Suppressor macrophage treated with lipopolysaccharide for 4 hours (primary cell): ENCODE data around the gene SAMD10.
"Not testable (repeated sequence)": the region's sequence is repeated elsewhere in the genome, so short reads cannot be mapped to it uniquely, and the experiment has no call there.

Experiments used
- DNase-seq: peaks from one replicate; pipeline ENCODE4 v3.0.0-alpha.2; 2020

SAMD10 gene

GRCh38 chr20:64000906-64001305, 21.5 kb upstream of the SAMD10 start:
- no peak for DNase-seq

- no peak for DNase-seq
Measured at GRCh38 chr20:63982937-63983336, 3.5 kb upstream of the SAMD10 start.

DNA sequence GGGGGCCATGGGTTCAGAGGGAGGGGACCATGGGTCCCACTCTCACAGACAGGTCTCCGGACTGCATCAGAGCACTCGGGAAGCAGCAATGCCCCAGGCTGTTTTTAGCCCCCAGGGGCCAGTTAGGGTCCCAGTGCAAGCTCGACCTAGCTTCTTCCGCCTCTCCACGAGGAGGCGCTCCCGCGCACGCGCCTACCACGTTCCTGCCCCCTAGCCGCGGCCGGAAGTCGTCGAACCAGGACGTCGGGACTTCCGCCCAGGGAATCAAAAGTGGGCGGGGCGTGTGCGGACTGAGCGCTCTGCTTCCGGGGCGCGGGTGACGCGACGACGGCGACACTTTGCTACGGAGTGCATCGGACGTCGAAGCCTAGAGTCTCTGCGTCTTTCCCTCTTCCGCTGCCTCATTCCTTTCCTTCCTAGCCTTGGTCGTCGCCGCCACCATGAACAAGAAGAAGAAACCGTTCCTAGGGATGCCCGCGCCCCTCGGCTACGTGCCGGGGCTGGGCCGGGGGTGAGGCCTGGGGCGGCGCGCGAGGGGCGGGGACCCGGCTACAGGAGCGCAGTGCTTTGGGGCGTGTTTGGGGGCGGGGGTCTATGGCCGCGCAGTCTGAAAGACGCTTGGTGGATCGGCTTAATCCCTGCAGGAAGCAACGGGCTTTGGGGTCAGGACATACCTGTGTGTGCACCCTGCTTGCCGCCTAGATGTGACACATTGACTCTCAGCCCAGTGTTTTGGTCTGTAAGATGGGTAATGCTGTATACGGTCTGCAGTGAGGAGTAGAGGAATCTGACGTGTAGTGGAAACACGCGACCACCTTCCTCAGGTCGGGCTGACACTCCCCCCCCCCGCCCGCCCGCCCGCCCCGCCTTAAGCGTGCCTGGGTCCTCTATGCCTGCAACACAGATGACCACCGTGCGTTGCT, 1.6 kb upstream of the SAMD10 start, which contains the start of gene PRPF6:
PRPF6 (plus strand) TSS at position 327 of the 923 bp plus-strand sequence; CDS start at position 441, 114 bp downstream.
- peak; percentile 99 for DNase-seq

DNA sequence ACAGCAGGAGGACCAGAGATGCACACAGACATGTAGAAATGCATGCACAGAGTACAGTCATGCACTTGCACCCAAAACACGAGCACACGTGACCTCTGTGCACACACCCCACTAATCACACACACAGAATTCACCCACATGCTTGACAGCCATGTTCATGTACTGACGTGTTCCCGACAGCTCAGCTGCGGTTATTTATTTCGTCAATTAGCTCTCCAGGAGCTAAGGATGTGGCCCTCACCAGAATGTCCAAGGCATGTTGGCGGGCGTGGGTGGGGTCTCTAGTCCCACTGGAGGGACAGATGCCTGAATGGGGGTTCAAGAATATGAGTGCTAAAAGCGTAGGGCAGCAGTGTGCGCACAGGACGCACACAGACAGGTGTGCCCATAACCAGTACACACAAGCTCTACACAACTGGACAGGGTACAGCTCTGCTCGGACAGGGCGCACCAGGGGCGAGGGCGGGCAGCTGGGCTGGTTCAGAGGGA, 919 bp upstream of the SAMD10 start:
- DNase-seq = peak; percentile 33

DNA sequence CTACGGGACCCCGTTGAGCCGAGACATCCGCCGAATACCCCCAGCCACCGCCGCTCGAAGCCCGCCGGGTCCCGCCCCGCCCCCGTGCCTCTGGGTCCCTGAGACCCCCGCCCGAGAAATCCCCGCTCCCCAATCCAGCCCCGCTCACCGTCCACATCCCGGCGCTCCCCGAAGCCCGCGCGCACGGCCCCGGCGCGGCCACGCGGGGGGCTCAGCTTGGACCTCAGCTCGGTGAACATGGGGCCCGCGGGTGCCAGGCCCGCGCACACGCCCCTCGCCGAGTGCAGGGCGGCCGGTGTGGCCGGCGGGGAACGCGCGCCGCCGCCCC, 249 bp downstream of the SAMD10 start:
- no peak for DNase-seq

DNA sequence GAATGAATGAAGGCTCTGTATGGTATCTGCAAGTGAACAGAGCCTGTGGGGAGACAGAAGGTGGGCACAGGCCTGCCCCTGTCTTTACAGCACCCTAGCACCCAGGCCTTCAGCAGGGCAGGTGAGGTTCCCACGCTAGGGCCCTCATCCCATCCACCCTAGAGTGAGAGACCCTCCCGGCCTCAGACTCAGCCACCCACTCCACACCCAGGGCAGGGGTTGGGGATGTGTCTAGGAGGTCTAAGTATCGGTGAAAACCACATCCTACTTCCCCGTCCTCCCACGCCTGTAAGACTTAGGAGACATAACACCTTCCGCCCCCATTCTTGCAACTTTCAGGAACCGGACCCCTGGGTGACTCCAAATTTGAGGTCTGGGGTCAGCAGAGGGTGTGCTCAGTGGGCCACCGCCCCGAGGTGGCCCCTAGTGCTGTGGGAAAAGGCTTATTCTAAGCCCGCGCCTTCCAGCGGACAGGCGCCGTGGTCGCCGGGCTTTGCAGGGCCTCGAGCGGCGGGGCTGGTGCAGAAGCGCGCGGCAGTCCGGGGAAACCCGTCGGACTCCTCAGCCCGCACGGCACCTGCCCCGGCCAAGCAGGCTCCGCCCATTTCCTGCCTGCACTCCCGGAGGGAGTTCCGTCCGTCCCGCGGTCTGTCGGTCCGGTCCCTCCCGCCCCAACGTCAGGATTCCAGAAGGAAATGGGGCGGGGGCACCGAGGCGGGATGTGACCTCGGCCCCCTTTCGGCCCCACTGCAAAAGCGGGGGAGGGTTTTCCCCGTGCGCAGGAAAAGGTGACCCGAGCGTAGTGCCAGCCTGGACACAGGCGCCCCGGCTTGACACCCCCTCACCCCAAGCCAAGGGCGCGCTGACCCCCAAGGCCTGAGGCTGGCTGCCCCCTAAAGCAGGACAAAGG, 868 bp downstream of the SAMD10 start:
- peak; percentile 33 for DNase-seq

GRCh38 chr20:63977739-63978276, 1.6 kb downstream of the SAMD10 start:
- peak; percentile 55 for DNase-seq

DNA sequence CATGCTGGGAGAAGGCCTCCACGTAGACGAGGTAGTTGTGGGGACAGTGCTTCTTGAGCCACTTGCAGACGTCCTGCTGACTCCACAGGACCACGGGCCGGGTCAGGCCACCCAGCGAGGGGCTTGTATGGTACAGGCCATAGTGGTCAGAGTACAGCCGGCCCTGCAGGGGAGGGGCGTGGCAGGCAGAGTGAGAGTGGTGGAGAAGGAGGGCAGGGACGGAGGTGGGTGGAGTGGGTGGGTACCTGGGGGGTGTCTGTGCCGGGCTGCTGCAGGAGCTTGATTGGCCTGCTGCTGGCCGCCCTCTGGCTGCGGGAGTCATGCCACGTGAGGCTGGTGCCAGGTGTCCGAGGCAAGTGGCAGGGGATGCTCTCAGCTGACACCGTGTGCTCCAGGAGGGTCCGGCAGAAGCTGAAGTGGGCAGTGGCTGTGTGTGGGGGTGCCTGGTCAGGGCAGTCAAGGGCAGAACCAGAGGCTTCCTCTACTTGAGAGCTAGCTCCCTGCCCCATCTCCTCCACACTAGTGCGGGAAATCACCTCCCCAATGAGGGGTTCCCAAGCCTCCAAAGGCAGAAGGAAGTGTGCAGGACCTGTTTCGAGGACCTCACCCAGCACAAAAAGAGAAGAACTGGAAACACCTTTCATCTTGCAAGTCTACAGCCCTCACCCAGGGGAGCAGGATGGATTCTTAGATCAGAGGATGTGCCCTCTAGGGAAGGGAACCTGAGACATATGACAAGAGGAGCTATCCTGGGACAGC, 2.3 kb downstream of the SAMD10 start:
- no peak for DNase-seq

DNA sequence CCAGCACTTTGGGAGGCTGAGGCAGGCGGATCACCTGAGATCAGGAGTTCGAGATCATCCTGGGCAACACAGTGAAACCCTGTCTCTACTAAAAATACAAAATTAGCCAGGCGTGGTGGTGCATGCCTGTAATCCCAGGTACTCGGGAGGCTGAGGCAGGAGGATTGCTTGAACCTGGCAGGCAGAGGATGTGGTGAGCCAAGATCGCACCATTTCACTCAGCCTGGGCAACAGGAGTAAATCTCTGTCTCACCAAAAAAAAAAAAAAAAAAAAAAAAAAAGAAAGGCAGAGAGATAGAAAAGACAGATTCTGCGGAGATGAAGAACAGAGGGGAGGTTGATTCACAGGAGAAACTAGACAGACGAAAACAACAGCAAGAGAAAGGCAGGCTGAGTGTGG, 2.9 kb downstream of the SAMD10 start:
- not testable (repeated sequence) for DNase-seq

DNA sequence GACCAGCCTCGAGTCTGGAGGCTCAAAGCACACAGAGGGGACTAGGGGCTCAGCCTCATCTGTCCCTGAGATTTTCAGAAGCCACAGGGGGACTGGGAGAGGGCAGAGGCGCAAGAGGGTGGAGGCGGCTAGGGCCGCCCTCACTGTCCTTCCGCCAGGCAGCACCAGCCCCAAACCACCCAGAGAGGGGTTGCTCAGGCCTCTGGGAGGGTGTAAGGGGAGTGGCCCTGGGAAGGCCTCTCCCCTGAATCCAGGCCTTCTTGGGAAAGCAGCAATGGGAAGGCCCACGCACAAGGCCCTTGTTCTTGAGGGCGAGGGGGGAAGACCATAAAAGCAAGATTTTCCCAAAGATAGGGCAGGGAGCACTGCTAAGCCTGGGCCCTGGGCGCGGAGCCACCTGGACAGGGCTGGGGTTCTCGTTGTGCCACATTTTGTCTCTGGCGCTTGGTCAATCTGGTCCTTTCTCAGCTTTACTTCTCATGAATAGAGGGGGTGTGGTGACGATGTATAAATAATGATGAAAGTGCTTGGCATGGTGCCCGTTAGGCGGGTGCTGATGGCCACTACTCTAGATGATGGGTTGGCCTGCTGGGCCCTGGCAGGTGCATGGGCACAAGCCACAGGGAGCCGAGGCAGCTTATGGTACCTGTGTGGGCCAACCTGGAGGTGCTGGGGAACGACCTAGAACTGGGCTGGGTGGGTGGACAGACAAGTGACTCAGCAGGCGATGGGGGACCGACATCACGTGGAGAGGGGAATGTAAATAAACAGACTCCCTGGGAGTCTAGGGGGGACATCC, 4.8 kb downstream of the SAMD10 start:
- DNase-seq = no peak

DNA sequence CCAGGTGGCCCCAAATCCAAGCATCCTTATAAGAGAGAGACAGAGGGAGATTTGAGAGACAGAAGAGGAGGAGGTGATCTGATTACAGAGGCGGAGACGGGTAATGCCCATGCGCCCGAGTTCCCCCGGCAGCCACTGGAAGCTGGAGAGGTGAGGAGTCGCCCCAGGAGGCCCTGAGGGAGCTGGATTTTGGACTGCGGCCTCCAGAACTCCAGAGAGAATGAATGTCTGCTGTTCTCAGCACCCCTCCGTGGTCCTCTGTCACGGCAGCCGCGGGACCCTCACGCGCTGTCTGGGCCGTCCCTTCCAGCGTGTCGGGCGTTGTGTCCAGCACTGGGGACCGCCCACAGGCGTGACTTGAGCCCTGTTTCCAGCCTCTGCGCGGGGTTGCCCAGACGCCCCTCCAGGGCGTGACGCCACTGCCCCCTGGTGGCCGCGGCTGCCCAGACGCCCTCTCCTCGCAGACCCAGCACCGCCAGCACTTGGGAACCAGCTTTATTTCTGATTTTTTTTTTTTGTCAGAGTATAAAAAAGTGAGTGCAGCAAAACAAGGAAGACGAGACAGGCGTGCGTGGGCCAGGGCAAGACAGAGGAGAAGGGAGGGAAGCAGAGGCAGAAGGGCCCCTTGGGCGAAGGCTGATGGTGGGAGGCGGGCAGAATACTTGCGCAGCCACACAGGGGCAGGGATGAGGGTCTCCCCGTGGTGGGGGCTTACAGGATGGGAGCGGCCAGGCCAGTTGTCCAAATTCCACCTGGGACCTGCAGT, 5.6 kb downstream of the SAMD10 start:
- peak; percentile 94 for DNase-seq

DNA sequence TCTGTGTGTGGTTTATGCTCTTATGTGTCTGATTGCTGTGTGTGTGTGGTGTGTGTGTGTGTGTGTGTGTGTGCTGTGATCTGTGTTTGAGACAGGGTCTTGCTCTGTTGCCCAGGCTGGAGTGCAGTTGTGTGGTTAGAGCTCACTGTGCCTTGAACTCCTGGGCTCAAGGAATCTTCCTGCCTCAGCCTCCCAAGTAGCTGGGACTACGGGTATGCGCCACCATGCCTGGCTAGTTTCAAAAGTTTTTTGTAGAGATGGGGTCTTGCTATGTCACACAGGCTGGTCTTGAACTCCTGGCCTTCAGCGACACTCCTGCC, 6.3 kb downstream of the SAMD10 start:
- no peak for DNase-seq

DNA sequence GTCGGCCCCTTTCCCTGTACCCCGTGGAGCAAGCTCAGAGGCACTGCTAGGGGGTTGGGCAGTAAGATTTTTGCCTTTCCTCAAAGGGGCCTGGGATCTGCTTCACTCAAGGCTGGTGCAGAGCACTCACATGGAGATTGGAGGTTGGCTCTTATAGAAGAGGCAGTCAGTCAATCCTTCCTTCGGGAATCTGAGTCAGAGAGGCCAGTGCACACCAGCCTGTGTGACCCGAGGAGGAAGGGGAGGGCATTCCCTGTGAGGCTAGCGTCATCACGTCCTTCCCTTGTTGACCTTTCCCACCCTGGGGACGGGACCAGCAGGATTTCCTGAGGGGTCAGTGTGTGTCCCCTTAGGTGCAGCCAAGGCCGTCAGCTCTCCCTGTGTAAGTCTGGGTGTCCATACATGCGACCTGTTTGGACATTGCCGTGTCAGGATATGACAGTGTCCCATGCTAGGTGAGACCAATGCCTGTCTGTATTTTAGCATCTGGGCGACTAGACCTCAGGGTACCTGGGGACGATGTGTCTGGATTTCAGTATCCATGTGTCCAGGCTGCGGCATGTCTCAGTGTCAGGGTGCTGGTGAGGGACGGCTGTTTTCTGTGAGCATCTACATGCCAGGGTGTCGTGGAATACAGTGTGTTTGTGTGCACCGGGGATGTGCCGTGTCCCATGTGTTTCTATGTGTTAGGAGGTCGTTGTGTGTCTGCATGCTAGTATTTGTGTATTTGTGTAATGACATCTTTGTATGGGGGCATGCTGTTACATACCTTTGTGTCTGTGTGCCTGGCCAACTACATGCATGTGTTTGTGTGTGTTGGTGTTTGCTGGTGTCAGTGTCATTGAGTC, 6.9 kb downstream of the SAMD10 start:
- no peak for DNase-seq

- not testable (repeated sequence) for DNase-seq
Measured at GRCh38 chr20:63971960-63972311, 7.5 kb downstream of the SAMD10 start.

DNA sequence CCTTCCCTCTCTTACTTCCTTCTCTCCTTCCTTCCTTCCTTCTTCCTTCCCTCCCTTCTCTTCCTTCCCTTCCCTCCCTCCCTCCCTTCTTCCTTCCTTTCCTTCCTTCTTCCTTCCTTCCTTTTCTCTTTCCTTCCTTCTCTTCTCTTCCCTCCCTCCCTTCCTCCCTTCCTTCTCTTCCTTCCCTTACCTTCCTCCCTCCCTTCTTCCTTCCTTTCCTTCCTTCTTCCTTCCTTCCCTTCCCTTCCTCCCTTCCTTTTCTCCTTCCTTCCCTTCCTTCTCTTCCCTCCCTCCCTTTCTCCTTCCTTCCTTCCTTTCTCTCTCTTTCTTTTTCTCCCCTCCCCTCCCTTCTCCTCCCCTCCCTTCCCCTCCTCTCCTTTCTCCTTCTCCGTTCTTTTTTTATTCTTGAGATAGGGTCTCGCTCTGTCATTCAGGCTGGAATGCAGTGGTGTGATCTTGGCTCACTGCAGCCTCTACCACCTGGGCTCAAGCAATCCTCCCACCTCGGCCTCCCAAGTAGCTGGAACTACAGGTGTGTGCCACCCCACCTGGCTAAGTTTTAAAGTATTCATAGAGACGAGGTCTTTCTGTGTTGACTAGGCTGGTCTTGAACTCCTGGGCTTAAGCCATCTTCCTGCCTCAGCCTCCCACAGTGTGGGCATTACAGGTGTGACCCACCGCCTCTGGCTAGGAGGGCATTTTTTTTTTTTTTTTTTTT, 8.6 kb downstream of the SAMD10 start:
- DNase-seq = no peak

DNA sequence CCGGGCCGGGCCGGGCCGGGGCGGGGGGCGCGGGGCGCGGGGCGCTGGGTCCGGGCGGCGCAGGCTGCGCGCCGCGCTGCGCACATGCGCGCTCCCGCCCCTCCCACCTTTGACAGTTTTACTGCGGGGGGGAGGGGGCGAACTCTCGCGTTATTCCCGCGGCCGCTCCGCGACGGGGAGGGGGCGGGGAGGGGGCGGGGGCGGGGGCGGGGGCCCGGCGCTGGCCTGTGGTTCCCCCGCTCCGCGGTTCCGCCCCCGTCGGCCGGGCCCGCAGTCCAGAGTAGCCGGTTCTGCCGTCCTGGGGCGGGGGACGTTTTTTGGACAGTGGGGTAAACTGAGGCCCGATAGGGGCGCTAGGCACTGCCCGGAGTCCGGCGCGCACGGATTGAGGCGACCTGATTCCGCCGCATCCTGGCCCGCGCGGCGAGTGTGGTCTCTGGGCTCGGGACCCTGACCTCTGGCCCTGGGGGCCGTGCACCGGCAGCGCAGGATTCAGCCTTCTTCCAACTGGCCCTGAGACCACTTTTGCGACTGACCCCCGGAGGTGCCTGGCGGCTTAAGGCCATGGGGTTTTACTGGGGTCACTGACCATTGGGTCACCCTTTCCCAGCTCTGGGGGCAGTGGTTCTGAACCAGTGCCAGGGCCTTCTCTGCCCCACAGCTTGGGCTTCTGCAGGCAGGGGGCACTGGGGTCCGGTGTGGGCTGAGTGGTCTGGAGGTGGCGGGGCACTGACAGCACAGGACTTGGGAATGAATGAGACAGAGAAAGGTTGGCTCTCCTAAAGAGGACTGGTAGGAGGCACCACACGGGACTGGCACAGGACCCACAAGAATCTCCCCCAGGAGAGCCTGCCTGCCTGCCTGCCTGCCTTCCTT, 9.4 kb downstream of the SAMD10 start, which contains the start of gene ZNF512B:
ZNF512B (minus strand) TSS at position 93 of the 876 bp plus-strand sequence. CDS start 1,980 bp downstream, outside the sequence.
- DNase-seq = peak; percentile 43

- no peak for DNase-seq
Measured at GRCh38 chr20:63968928-63969760, 10.3 kb downstream of the SAMD10 start.
